Upper lobe of left lung (tissue), 6 donors: Measurements from ENCODE around the gene ELN. TPM values are rescaled to one million over a fixed set of nuclear protein-coding genes. Genes with fewer than 3 reads are reported as not detected.
A peak's percentile ranks its signal among the peaks of the same experiment; 100 is the strongest.

Experiments
- ATAC-seq, 2 donors: fragments of 200-7000 bp; cut with Tn5 transposase; one replicate each; pipeline ENCODE4 v1.9.1; 2022; ENCODE audit warnings: mild to moderate bottlenecking in 2 of 2, moderate library complexity in 2 of 2; ENCODE audit not compliant: low FRiP score in 2 of 2
- DNase-seq, 2 donors: peaks; one replicate each; pipeline ENCODE4 v3.0.0-alpha.2; 2019 to 2020
- H3K27ac ChIP-seq, 4 donors: fragments of 200-600 bp; sonication (generic); one replicate each; pipeline ENCODE4 v1.5.1; 2016 to 2019
- H3K27me3 ChIP-seq, 4 donors: fragments of 200-600 bp; sonication (generic); one replicate each; pipeline ENCODE4 v1.5.1; 2017 to 2019
- H3K36me3 ChIP-seq, 4 donors: fragments of 200-600 bp; sonication (generic); one replicate each; pipeline ENCODE4 v1.5.1; 2016 to 2019
- H3K4me1 ChIP-seq, 4 donors: fragments of 200-600 bp; sonication (generic); one replicate each; pipeline ENCODE4 v1.5.1; 2018 to 2019
- H3K4me3 ChIP-seq, 4 donors: fragments of 200-600 bp; sonication (generic); one replicate each; pipeline ENCODE4 v1.5.1; 2017 to 2019; ENCODE audit warnings: mild to moderate bottlenecking in 2 of 4, moderate library complexity in 1 of 4
- H3K9me3 ChIP-seq, 4 donors: fragments of 200-600 bp; sonication (generic); one replicate each; pipeline ENCODE4 v1.5.1; 2018 to 2019
- EP300 ChIP-seq, 4 donors: sonication (generic); formaldehyde crosslinking; IDR thresholded peaks; one replicate each; pipeline ENCODE4 v1.5.1; 2017; ENCODE audit warnings: antibody characterized with exemption in 4 of 4, control low read depth in 2 of 4
- POLR2A ChIP-seq, 4 donors: fragments of 450-650 bp; IDR thresholded peaks; one replicate each; pipeline ENCODE4 v1.5.1; 2016 to 2017; ENCODE audit warnings: antibody characterized with exemption in 4 of 4, mild to moderate bottlenecking in 2 of 4
- POLR2AphosphoS5 ChIP-seq, 2 donors: sonication (generic); formaldehyde crosslinking; IDR thresholded peaks; one replicate each; pipeline ENCODE4 v1.5.1; 2017; ENCODE audit warnings: antibody characterized with exemption in 2 of 2
- WGBS, 2 donors: methylation state at CpG; one replicate each; pipeline ENCODE4 v1.1.5; 2017 to 2018; 5-methylcytosine and 5-hydroxymethylcytosine counted together
- total RNA-seq, 6 donors: library from RNA; depleted of rRNA in 4 of 6; stranded (reverse); fragments of >200 nt in 4 of 6; gene quantifications; one replicate each; pipeline versions ENCODE4 v1.1.0 to v1.2.1, GENCODE V29; 2016 to 2021
- TF ChIP-seq, protein P1 (sequence below), 6 experiments: fragments of 450-650 bp in 4 of 6; fragments of 200-600 bp in 2 of 6; sonication (generic) in 2 of 6; IDR thresholded peaks; one replicate each; pipeline ENCODE4 v1.5.1; 2016 to 2019; ENCODE audit warnings: antibody characterized with exemption in 6 of 6
- donor health status: DM: no; HTN: no; CAD: no; lungs with moderate emphysema.
- donor health status: DM: no; HTN: yes; CAD: no; lungs with severe emphysema.

The ELN gene
- total RNA-seq, 6 donors from 2014 or later = 24.4 to 582 (median 229) TPM

DNA sequence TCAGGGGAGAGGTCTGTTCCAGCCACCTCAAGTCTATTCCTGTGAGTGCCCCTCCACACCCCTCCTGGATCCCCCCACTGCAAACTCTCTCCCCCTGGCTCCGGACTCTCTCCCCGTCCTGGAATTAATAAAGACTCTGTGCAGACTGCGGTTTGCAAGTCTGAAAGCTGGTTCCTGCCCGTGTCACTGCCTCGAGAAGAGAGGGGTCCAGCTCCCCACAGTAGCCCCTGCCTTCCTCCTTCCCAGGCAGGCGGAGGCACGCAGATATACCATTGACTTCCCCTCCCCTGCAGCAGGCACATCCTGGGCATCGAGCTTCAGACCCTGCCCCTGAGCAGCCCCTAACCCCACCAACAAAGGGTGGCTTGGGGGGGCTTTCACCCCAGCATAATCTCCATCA, 2.2 kb upstream of the ELN start:
- Histone ChIP-seq H3K4me3 (no peak overlapping the region), H3K4me1 (peaks cover 23 to 64% (median 46%) of the 10 kb centered on the region in 4 donors), H3K27ac (no peak overlapping the region), H3K36me3 (no peaks in the 10 kb centered on the region), H3K27me3 (peaks cover 0 to 7% (median 0%) of the 10 kb centered on the region in 4 donors), H3K9me3 (no peaks in the 10 kb centered on the region)
- ATAC-seq = no peak
- TF ChIP-seq POLR2AphosphoS5 (IDR thresholded peaks at IDR 0.05) = no peak
- TF ChIP-seq POLR2A (IDR thresholded peaks at IDR 0.05) = no peak
- no peak for TF ChIP-seq EP300 (IDR thresholded peaks at IDR 0.05)
- TF ChIP-seq, protein P1, sequence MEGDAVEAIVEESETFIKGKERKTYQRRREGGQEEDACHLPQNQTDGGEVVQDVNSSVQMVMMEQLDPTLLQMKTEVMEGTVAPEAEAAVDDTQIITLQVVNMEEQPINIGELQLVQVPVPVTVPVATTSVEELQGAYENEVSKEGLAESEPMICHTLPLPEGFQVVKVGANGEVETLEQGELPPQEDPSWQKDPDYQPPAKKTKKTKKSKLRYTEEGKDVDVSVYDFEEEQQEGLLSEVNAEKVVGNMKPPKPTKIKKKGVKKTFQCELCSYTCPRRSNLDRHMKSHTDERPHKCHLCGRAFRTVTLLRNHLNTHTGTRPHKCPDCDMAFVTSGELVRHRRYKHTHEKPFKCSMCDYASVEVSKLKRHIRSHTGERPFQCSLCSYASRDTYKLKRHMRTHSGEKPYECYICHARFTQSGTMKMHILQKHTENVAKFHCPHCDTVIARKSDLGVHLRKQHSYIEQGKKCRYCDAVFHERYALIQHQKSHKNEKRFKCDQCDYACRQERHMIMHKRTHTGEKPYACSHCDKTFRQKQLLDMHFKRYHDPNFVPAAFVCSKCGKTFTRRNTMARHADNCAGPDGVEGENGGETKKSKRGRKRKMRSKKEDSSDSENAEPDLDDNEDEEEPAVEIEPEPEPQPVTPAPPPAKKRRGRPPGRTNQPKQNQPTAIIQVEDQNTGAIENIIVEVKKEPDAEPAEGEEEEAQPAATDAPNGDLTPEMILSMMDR (IDR thresholded peaks at IDR 0.05) = no peak
- DNase-seq = no peak
- 56 to 65% methylated on average over 6 to 8 of the region's 8 CpGs for WGBS, 2 donors

DNA sequence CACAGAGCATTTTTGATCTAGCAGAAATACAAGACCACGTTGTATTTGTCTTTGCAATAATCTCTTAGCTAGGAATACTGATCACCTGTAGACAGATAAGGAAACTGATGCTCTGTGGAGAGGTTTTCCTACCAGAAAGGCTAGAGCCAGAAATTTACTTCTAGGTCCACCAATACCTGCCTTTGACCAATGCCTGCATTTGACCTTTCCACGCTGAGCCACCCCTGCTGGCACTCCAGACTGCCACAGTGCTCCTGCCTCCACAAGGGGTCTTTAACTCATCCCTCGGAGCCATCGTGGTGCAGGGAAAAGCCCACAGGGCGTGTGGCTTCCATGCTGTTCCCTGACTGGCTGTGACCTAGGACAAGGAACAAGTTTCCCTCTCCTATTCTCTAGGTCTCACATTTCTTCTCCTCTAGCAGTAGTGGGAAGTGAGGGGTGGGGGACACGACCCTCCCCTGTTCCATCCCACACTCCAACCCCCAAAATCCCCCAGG, 1.5 kb upstream of the ELN start:
- ATAC-seq (no peak), DNase-seq (no peak)
- Histone ChIP-seq H3K4me1 (peaks cover 25 to 64% (median 46%) of the 10 kb centered on the region in 4 donors), H3K36me3 (no peaks in the 10 kb centered on the region), H3K27me3 (peaks cover 0 to 7% (median 0%) of the 10 kb centered on the region in 4 donors), H3K9me3 (no peaks in the 10 kb centered on the region), H3K4me3 (no peak overlapping the region), H3K27ac (peak overlapping the region; percentile 71 to 87 (median 84))
- 27 to 36% methylated on average over 5 to 6 of the region's 6 CpGs for WGBS, 2 donors
- TF ChIP-seq EP300 (IDR thresholded peaks at IDR 0.05) = no peak
- TF ChIP-seq POLR2AphosphoS5 (IDR thresholded peaks at IDR 0.05) = no peak
- TF ChIP-seq POLR2A (IDR thresholded peaks at IDR 0.05) = no peak
- TF ChIP-seq, protein P1 (IDR thresholded peaks at IDR 0.05) = no peak

DNA sequence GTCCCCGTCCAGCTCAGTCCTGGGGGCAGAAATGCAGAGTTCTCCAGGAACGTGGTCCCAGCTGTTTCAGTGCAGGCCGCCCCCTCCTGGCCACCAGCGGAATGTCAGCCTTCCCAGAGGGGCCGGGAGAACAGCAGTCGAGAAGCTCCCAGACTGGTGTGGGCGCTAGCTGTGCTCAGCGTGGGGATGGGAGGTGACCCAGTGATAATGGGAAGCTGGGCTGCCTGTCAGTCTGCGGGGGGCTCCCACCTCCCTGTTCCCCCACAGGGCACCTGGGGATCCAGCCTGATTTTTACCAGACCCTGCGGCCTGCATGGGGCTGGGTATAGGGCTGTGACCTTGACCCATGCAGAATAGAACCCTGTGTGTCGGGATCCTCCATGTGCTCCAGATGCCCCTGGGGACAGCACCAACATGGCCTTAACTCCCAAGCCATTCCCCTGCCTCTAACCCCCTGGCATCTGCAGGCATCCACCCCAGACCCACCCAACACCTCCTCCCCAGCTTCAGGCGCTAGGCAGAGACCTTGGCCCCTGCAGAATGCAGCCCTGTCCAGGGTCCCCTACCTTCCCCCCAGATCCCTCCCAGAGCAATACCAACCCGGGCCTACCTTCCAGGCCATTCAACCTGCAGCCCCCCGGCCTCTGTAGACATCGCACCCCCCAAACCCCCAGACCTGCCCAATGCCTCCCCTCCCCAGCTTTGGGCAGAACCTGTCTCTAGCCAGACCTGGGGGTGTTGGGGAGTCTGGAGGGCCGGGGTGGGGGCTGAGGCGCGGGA, 880 bp upstream of the ELN start:
- peak; percentile 84 to 85 for ATAC-seq
- TF ChIP-seq EP300 (IDR thresholded peaks at IDR 0.05) (no peak), POLR2A (IDR thresholded peaks at IDR 0.05) (no peak), POLR2AphosphoS5 (IDR thresholded peaks at IDR 0.05) (no peak)
- TF ChIP-seq, protein P1 (IDR thresholded peaks at IDR 0.05) = peak; percentile 92 to 99 (median 92)
- peak overlapping the region; percentile 71 to 87 (median 84) for H3K27ac ChIP-seq
- no peaks in the 10 kb centered on the region for H3K9me3 ChIP-seq
- H3K4me1 ChIP-seq = peaks cover 31 to 64% (median 48%) of the 10 kb centered on the region in 4 donors
- H3K4me3 ChIP-seq = peak overlapping the region in 3 of 4 donors; percentile 42 to 57 (median 50)
- H3K27me3 ChIP-seq = peaks cover 0 to 7% (median 0%) of the 10 kb centered on the region in 4 donors
- no peaks in the 10 kb centered on the region for H3K36me3 ChIP-seq
- DNase-seq = peak; percentile 75 to 93
- 23 to 61% methylated on average over 3 to 14 of the region's 18 CpGs for WGBS, 2 donors

DNA sequence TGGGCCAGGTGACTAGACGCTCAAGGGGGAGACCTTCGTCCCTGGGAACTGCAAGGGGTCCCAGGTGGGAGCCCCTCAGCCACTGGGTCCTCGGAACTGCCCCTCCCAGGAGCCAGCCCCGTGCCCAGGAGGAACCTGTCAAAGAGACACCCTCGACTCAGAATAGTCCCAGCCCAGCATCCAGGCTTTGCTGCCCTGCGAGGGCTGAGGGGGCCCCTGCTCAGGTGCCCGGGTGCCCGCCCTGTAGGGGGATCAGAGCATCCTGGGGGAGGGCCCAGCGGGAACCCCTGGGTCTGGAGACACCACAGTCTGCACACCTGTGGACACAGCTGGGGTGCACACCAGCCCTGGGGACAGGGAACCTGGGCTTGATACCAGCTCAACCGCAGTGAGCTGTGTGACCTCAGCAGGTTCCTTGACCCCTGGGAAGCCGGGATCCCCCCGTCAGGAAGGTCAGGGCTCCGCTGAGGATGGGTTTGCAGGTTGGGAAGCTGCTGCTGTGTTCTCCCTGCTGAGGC, 407 bp downstream of the ELN start:
- no peaks in the 10 kb centered on the region for H3K36me3 ChIP-seq
- peak overlapping the region; percentile 71 to 87 (median 84) for H3K27ac ChIP-seq
- no peaks in the 10 kb centered on the region for H3K9me3 ChIP-seq
- H3K4me3 ChIP-seq = peak overlapping the region; percentile 19 to 57 (median 46)
- no peak for DNase-seq
- peaks cover 43 to 66% (median 50%) of the 10 kb centered on the region in 4 donors for H3K4me1 ChIP-seq
- no peak for TF ChIP-seq EP300 (IDR thresholded peaks at IDR 0.05)
- TF ChIP-seq POLR2A (IDR thresholded peaks at IDR 0.05) = no peak
- TF ChIP-seq POLR2AphosphoS5 (IDR thresholded peaks at IDR 0.05) = no peak
- TF ChIP-seq, protein P1 (IDR thresholded peaks at IDR 0.05) = no peak
- ATAC-seq = no peak
- H3K27me3 ChIP-seq = peaks cover 0 to 7% (median 0%) of the 10 kb centered on the region in 4 donors
- 30% methylated on average over 3 of the region's 13 CpGs; no CpG with 5 or more reads in 1 of the 2 donors for WGBS, 2 donors
